Measurements from ENCODE around the gene KIF3B. TPM values are rescaled to one million over a fixed set of nuclear protein-coding genes. Genes with fewer than 3 reads are reported as not detected.

Gene KIF3B
- total RNA-seq, 1 donor from 2014 or later = 55.3 TPM

DNA sequence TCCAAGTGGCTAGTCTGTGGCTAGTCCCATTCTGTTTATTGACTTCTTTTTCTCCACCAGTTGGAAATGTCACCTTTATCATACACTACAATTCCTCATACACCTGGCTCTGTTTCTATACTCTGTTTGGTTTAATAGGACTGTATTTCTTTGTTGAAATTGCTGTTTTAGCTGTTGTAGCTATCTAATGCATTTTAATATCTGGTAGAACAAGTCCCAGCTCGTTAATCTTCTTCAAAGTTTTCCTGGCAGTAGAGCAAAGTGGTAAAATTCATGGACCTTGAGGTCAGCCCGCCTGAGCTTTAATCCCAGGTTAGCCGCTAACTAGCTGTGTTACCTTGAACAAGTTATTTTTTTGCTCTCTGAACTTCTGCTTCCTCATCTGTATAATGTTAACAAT is 70.8 kb downstream of the KIF3B start:
- Mint-ChIP-seq H3K4me1 (ENCODE audit: low read depth, unreplicated experiment) (no peaks in the 10 kb centered on the region), H3K9me3 (ENCODE audit: unreplicated experiment) (no peaks in the 10 kb centered on the region), H3K4me3 (ENCODE audit: unreplicated experiment) (no peak overlapping the region), H3K27me3 (ENCODE audit: unreplicated experiment) (no peaks in the 10 kb centered on the region), H3K36me3 (ENCODE audit: unreplicated experiment) (no peaks in the 10 kb centered on the region), H3K27ac (ENCODE audit: unreplicated experiment) (no peak overlapping the region)
- TF ChIP-seq, protein P1, sequence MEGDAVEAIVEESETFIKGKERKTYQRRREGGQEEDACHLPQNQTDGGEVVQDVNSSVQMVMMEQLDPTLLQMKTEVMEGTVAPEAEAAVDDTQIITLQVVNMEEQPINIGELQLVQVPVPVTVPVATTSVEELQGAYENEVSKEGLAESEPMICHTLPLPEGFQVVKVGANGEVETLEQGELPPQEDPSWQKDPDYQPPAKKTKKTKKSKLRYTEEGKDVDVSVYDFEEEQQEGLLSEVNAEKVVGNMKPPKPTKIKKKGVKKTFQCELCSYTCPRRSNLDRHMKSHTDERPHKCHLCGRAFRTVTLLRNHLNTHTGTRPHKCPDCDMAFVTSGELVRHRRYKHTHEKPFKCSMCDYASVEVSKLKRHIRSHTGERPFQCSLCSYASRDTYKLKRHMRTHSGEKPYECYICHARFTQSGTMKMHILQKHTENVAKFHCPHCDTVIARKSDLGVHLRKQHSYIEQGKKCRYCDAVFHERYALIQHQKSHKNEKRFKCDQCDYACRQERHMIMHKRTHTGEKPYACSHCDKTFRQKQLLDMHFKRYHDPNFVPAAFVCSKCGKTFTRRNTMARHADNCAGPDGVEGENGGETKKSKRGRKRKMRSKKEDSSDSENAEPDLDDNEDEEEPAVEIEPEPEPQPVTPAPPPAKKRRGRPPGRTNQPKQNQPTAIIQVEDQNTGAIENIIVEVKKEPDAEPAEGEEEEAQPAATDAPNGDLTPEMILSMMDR (IDR thresholded peaks at IDR 0.05; ENCODE audit: partially characterized antibody, unreplicated experiment) = no peak
- no peak for DNase-seq

DNA sequence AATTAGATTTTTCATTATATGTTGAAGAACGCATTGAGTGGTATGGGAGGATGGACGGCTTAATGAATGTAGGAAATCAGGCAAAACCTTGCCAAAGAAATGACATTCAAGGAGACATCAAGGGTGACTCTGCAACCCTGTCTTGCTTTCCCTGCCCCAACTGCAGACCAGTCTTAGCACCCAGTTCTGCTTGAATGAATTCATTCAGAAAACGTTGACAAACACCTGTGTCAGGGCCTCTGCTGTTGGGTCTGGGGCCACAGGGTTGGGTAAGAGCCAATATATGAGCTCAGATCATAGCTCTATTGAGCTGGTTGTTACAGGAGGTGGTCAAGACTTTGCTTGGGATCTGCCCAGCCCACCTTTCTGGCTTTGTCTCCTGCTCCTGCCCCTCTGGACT is 73.0 kb downstream of the KIF3B start:
- no peak overlapping the region for H3K27ac Mint-ChIP-seq (ENCODE audit: unreplicated experiment)
- no peaks in the 10 kb centered on the region for H3K27me3 Mint-ChIP-seq (ENCODE audit: unreplicated experiment)

DNA sequence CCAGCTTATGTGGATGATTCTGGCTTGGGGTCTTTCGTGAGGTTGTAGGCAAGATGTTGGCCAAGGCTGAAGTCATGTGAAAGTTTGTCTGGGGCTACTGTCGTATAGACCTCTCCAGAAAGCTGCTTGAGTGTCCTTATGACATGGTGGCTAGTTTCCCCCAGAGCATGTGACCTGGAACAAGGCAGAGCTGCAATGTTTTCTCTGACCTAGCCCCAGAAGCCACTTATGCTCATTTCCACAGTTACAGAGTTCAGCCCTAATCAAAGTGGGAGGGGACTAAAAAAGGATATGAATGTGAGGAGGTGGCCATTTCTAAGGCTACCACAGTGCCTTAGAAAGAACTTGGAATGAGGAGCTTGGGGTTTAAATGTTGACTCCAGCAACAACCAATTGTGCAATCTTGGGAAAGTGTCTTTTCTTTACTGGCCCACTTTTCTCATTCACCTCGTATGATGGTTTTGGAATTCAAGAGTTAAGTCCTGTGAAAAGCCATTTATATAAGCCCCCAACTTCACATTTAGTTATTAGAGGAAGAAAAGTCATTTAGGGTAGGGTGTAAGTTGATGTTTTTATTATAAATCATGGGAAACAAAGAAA is 74.8 kb downstream of the KIF3B start:
- H3K9me3 Mint-ChIP-seq (ENCODE audit: unreplicated experiment) = peaks cover 1% of the 10 kb centered on the region
- no peak overlapping the region for H3K4me3 Mint-ChIP-seq (ENCODE audit: unreplicated experiment)
- H3K27me3 Mint-ChIP-seq (ENCODE audit: unreplicated experiment) = peaks cover under 1% of the 10 kb centered on the region
- H3K27ac Mint-ChIP-seq (ENCODE audit: unreplicated experiment) = no peak overlapping the region
- no peak for DNase-seq
- no peaks in the 10 kb centered on the region for H3K36me3 Mint-ChIP-seq (ENCODE audit: unreplicated experiment)
- H3K4me1 Mint-ChIP-seq (ENCODE audit: low read depth, unreplicated experiment) = peaks cover 13% of the 10 kb centered on the region
- TF ChIP-seq, protein P1 (IDR thresholded peaks at IDR 0.05; ENCODE audit: partially characterized antibody, unreplicated experiment) = no peak

More for the DNA sequence above, 73.0 kb downstream of the KIF3B start:
- Mint-ChIP-seq H3K9me3 (ENCODE audit: unreplicated experiment) (no peaks in the 10 kb centered on the region), H3K4me3 (ENCODE audit: unreplicated experiment) (no peak overlapping the region), H3K36me3 (ENCODE audit: unreplicated experiment) (no peaks in the 10 kb centered on the region), H3K4me1 (ENCODE audit: low read depth, unreplicated experiment) (peaks cover 7% of the 10 kb centered on the region)
- TF ChIP-seq, protein P1 (IDR thresholded peaks at IDR 0.05; ENCODE audit: partially characterized antibody, unreplicated experiment) = no peak
- DNase-seq = no peak

DNA sequence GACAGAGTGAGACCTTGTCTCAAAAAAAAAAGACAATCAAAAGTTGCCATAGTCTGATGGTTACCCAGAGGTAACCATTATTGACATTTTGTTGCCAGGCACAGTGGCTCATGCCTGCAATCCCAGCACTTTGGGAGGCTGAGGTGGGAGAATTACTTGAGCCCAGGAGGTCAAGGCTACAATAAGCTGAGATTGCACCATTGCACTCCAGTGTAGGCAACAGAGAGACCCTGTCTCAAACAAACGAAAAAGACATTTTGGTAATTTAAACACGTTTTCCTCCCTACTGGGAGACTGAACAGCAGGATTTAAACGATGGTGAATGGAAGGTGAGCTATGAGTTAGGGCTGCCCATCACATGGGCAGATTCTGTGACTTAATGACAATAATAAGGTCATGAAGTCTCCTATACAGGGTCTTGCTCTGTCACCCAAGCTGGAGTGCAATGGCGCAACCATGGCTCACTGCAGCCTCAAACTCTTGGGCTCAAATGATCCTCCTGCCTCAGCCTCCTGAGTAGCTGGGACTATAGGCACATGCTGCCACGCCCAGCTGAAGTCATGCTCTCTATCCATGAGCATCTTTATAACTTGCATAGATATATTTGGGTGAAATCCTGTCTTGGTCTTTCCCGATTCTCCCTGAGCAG is 76.5 kb downstream of the KIF3B start:
- Mint-ChIP-seq H3K27me3 (ENCODE audit: unreplicated experiment) (peaks cover 4% of the 10 kb centered on the region), H3K27ac (ENCODE audit: unreplicated experiment) (no peak overlapping the region), H3K36me3 (ENCODE audit: unreplicated experiment) (no peaks in the 10 kb centered on the region), H3K9me3 (ENCODE audit: unreplicated experiment) (peaks cover 4% of the 10 kb centered on the region), H3K4me3 (ENCODE audit: unreplicated experiment) (peak overlapping the region; percentile 0), H3K4me1 (ENCODE audit: low read depth, unreplicated experiment) (peaks cover 17% of the 10 kb centered on the region)
- no peak for DNase-seq
- TF ChIP-seq, protein P1 (IDR thresholded peaks at IDR 0.05; ENCODE audit: partially characterized antibody, unreplicated experiment) = no peak
